A673 (cell line): ENCODE data around the gene PPP2R2D.

Source experiments
- CTCF ChIP-seq: fragments of 300-800, 200-600 bp; sonication (generic); conservative IDR thresholded peaks from 2 replicates; pipeline ENCODE4 v1.5.1; 2017; ENCODE audit warnings: low read depth, mild to moderate bottlenecking, antibody characterized with exemption, low read length, moderate library complexity, mixed read lengths
- EZH2 ChIP-seq: fragments of 200-600 bp; sonication (generic); IDR thresholded peaks from 2 replicates; pipeline ENCODE4 v1.6.1; 2017; ENCODE audit warnings: borderline replicate concordance, low read depth, mild to moderate bottlenecking, mixed read lengths, antibody characterized with exemption, low read length; ENCODE audit not compliant: poor library complexity, severe bottlenecking

- TF ChIP-seq CTCF (no peak), EZH2 (no peak)
Observed at GRCh38 chr10:131972474-131973071, 71.8 kb downstream of the PPP2R2D start.
